ENCODE data around the gene TSG101.

Gene TSG101

GRCh38 chr11:18492888-18493287 lies 33.9 kb downstream of the TSG101 start:
- no peak for DNase-seq

GRCh38 chr11:18491924-18492323 lies 34.8 kb downstream of the TSG101 start:
- DNase-seq = no peak

DNA sequence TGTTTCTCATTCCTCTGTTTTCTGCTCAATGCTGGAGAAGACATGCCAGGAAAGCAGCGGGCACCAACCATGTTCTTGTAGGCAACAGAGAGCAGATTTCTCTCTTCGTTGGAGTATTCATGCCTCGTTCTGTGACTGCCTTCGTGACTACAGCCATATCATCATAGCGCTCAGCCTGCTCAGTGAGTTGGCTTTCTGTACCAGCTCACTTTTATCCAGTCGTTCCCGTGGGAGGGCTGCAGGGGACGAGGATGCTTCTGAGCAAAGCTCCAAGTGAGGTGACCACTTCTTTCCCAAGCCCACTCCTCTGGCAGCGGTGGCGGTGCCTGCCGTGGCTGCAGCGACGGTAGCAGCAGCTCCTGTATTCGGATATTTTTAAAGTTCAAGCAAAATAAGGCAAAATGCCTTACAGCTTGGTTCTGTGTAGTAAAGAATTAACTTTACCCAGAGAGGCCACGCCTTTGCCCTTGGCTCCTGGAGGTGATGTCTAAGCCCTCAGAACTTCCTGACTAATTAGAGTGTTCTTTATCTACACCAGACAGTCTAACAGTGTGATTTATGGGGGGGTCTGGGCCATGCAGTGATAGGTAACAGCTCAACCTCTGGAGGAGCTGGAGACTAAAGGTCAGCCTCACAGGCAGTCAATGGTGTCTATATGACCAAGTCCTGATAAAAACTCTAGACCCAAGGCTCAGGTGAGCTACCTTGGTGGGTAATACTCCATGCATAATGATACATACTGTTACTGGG lies 35.8 kb downstream of the TSG101 start:
- no peak for DNase-seq

DNA sequence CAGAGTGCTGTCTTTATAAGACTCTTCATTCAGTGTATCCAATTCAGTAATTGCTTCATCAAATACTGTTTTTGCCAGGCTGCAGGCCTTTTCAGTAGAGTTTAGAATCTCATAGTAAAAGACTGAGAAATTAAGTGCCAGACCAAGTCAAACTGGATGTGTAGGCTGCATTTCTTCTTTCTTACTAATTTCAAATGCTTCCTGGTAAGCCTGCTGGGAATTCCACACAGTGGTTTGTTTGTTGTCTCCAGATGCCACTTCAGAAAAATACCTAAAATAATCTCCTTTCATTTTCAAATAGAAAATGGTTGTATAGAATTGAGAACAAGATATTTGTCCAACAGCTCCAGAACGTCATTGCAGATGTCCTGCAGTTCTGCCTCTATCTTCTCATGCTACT lies 36.4 kb downstream of the TSG101 start:
- no peak for DNase-seq

DNA sequence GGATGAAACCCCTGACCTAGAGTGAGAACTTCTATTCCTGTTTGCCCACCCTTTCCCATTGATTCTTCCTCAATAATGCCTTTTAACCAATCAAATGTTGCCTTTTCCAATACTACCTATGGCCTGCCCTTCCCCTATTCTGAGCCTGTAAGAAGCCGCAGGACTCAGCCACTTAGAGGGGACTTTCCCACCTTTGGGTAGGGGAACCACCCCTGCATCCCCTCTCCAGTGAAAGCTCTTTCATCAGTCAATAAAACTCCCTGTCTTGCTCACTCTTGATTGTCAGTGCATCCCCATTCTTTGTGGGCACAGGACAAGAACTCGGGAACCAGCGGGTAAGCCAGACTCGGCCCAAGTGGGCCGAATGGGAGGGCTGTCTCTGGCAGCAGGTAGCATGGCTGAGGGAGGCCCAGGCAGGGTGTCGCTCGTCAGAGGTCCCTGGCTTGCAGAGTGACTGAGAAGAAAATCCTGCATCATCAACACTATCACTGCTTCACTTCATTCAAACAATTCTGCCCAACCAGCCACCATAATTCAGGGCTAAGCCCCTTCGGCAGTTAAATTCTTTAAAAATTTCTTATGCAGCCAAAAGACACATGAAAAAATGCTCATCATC lies 40.7 kb downstream of the TSG101 start:
- no peak for DNase-seq

GRCh38 chr11:18479063-18479462 lies 47.7 kb downstream of the TSG101 start:
- no peak for DNase-seq

GRCh38 chr11:18472587-18472986 lies 54.2 kb downstream of the TSG101 start:
- DNase-seq = no peak

GRCh38 chr11:18471995-18472394 lies 54.7 kb downstream of the TSG101 start:
- DNase-seq = no peak

DNA sequence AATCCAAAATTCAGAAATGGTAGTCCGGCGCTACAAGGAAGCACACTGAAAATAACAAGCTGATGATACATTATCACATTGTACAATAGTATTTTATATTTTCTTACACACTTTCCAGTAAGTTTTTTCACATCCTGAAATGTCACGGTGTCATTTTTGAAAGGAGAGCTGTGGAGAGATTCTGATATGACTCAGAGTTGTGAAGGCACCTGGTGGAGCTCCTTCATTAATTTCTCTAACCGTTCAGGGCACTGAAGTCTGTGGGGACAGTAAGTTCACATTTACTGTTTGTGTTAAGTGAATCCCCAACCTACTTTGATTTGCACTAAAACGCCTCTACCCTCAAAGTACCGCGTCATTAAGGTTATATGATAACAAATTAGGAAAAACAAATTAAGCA lies 57.8 kb downstream of the TSG101 start:
- no peak for DNase-seq

- DNase-seq = no peak
Measured at GRCh38 chr11:18468059-18468458, 58.7 kb downstream of the TSG101 start.

DNA sequence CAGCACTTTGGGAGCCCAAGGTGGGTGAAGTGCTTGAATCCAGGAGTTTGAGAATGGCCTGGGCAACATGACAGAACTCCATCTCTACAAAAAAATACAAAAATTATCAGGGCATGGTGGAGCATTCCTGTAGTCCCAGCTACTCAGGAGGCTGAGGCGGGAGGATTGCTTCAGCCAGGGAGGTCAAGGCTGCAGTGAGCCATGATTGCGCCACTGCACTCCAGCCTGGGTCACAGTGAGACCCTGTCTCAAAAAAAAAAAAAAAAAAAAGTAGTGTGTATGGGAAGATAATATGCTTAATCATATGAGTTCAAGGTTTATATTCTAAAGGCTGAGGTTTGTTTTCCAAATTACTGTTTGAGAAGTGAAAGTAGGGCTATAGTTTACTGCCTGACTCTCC lies 60.3 kb downstream of the TSG101 start:
- DNase-seq = no peak

DNA sequence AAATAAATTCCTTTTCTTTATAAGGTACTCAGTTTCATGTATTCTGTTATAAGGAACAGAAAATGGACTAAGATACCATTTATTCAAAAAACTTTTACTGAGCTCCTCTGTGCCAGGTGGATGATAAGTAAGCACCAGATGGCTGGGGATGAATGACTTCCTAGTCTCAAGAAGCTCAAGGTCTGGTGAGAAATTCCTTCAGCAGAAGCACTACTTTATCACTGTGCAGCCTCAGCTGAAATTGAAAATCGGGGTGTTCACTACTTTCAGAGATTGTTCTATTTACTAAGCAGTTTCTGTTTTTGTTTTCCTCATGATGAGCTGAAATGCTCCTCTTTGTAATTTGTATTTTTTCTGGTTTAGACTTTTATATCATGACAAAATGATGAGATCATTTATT lies 63.3 kb downstream of the TSG101 start:
- DNase-seq = no peak

GRCh38 chr11:18461909-18462308 lies 64.8 kb downstream of the TSG101 start:
- DNase-seq = no peak

DNA sequence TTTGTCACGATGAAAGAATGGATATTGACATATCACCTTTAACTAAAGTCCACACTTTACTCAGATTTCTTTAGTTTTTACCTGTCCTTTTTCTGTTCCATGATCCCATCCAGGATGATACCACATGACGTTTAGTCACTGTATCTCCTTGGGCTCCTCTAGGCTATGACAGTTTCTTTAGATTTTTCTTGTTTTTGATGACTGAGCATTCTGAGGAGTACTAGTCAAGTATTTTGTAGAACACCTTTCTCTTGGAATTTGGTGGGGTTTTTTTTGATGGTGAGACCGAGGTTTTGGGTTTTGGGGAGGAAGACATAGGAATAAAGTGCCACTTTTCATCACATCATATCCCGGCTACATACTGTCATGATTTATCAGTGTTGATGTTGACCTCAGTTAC lies 67.1 kb downstream of the TSG101 start:
- no peak for DNase-seq

- no peak for DNase-seq
Measured at GRCh38 chr11:18457450-18457849, 69.3 kb downstream of the TSG101 start.

DNA sequence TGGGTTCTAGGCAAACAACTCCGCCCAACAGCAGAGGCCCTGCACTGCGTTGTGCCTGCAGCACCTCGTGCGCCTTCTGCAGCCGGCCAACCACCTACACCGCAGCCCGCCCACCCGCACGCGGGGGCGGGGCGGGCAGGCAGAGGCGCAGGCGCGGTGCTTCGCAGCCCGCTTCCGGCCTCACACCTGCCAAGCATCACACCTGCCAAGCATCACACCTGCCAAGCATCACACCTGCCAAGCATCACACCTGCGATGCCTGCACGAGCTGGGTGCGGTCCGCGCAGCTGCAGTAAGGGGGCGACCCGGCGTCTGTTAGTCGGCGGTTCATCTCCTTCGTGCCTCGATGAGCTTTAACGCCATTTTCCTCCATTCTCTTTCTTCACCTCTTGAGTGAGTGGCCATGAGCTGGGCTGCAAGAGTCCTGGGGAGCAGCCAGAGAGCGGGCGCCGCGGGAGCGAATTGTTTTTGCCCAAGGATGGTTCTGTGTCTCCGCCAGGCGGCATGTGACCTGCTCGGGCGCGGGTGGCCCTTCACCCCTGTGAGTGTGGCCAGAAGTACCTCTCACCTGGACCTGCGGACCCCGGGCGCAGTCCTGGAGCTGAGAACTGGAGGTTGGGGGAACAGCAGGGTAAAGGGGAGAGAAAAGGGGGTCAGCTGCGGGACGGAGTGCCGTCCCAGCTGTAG lies 70.9 kb downstream of the TSG101 start, which contains the start of gene LDHAL6A:
LDHAL6A (plus strand) TSS at position 171 of the 687 bp plus-strand sequence. CDS start 825 bp downstream, outside the sequence.
- no peak for DNase-seq

DNA sequence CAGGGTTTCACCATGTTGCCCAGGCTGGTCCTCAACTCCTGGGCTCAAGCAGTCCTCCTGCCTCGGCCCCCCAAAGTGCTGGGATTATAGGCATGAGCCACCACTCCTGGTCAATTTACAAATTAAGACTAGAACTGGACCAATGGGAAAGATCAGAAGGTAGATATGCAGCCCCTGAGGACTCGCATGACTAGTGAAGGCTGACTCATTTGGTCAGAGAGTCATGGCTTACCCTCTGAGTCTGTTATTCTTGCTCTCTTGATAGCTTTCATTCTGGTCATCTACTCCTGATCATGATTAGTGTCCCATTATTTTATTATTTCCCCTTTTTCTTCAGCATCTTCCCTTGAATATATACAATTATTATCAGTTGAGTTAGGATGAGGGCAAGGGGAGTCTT lies 73.8 kb downstream of the TSG101 start:
- DNase-seq = no peak

- no peak for DNase-seq
Measured at GRCh38 chr11:18449251-18449650, 77.5 kb downstream of the TSG101 start.

DNA sequence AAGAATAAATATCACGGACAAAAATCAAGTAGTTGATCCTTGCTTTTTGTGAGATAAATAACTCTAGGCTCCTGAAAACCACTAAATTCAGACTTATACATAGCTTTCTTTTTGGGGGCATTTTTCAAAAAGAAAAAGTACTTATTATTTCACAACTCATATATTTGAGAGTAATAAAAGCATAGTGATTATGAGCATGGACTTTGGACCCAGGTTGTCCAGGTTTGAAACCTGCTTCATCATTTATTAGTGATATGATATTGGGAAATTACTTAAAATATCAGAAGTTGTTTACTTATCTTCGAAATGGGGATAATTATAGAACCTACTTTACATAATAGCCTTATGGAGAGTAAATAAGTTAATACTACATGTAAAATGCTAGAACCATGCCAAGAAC lies 88.1 kb downstream of the TSG101 start:
- no peak for DNase-seq

All from SW 1271 (cell line).